Activated naive CD4-positive, alpha-beta T cell treated with Interleukin-2 at 50 U/mL for 16 hours (primary cell): ENCODE data around the gene RASAL2.
"Not testable (repeated sequence)": the region's sequence is repeated elsewhere in the genome, so short reads cannot be mapped to it uniquely, and the experiment has no call there.

Experiments used
- DNase-seq: peaks from one replicate; pipeline ENCODE4 v3.0.0-alpha.2; 2020

The RASAL2 gene

DNA sequence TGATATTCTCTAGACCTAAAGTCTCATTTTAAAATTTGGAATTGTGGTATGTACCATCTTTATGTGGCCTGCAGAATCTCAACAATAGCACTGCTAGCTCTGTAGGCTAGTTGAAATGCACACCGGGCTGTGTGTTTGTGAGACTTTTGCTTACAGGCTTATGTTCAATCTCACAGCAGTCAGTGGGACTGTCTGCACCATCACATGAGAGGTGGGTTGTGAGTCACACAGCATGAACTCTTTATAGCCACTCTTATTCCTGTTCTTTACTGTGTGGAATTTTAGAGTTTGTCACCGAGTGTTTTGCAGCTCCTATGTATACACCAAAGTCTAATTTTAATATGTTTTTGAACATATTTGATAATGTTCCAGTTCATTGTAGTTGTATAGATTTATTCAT lies 74.6 kb downstream of the RASAL2 start:
- no peak for DNase-seq

DNA sequence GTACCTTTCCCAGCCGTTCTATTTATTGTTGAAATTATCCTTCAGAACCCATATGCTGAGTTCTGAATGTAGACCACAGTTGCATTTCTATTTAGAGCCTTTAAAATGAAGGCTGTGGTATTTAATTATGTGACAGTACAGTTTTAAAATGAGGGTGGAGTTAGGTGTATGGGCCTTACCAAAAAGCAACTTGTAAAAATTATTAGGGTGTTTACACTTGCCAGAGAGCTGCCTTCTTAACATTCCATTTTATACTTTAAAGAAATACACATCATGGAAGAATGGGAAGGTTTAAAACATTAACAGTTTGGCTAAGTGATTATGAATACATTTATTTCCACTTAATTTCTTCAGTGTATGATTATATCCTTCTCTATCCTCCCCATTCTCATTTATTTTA lies 75.7 kb downstream of the RASAL2 start:
- no peak for DNase-seq

DNA sequence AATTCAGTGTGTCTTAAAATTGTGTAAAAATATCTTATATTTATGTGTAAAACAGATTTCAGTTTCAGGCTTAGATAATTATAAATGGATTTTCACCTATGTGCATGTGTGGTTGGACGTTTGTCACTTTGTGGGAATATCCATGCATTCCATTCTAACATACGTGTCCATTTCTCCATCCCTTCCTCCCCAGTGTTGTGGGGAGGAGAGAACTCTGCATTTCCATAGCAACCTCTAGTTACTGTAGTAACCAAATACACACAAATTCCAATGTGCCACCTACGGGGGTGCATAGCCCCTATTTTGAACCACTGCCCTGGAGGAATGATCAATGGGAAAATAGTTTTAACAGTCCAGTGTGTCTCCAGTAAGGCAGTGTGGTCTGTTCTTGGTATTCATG lies 79.0 kb downstream of the RASAL2 start:
- DNase-seq = no peak

DNA sequence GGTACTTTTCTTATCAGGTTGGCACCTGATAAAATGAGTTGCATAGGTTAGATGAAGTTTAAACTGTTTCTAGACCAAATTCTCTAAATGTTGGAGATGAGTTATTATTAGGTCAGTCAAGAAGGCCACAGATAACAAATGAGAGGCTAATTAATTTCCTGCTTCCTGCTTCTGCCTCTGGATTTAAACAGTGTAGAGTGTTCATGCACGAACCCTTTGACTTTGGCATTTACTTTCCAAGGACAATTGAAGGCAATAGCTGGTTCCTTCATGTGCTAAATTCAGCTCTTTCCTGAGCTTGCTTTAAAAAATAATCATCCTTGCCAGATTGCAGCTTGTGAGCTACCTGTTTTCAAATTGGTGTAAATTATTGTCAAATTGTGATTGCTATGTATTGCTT lies 80.6 kb downstream of the RASAL2 start:
- DNase-seq = no peak

DNA sequence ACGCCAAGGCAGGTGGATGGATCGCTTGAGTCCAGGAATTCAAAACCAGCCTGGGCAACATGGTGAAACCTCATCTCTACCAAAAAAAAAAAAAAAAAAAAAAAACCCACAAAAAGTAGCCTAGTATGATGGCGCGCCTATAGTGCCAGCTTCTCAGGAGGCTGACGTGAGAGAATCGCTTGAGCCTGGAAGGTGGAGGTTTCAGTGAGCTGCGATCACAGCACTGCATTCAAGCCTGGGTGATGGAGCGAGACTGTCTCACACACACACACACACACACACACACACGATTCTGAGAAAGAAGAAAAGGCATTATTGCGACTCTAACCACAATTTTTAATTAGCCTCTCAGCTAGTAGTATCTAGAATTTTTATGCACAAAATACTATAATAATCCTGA lies 86.5 kb downstream of the RASAL2 start:
- DNase-seq = no peak

DNA sequence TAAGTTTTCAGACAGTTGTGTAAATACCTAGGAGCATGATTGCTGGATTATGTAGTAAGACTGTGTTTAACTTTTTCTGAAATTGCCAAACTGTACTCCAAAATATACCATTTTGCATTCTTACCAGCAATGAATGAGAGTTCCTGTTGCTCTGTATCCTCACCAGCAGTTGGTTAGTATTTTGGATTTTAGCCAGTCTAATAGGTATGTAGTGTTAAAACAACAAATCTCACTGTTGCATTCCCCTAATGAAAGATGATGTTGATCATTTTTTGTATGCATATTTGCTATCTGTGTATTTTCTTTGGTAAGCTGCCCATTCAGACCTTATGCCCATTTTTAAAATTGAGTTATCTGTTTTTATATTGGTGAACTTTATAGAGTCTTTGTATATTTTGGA lies 89.9 kb downstream of the RASAL2 start:
- DNase-seq = no peak

DNA sequence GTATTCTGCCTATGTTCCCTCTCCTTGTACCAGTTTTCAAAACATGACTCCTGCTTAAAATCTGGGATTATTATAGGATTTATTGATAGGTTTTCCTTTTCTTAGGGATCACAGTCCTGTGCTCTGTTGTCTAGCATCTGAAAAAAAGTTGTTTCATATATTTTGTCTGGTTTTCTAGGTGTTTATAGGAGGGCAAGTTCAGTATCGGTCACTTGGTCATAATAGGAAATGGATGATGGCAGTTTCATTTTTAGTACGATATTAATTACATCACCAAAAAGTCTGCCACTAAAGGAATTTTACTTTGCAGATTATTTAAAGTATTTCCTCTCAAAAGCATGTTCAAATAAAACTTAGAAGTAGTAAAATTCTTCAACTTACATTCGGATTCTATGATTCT lies 94.4 kb downstream of the RASAL2 start:
- no peak for DNase-seq

DNA sequence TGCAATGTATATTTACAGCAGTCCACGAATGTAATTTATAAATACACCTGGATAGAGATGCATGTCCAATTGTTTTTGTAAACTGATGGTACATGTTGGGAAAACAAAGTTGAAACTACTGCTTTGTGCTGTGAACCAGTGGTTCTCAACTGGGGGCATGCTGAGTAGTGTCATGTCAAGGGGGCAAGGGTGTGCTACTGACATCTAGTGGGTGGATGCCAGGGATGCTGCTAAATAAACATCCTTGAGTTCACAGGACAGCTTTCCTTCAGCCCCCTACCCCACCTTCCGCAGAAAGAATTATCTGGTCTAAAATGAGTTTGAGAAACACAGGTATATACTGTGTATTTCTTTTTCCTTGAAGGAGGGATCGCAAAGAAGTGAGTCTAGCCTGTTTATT lies 95.9 kb downstream of the RASAL2 start:
- no peak for DNase-seq

DNA sequence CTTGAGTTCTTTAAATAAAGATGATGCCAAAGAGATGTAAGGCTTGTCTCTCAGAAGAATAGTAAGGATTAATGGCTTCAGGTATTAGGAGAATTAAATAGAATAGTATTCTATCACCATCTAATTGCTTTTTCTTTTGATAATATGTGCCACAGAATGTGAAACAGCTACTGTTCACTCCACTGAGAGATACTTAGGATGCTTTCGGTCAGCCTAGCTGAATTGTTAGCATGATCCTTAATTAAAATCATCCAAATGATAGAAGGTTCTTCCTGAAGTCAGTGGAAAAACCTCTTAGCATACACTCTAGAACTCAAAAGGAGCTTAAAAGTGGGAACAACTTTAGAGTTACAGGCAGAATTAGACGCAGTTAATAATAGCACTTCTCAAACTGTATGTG lies 97.0 kb downstream of the RASAL2 start:
- no peak for DNase-seq

DNA sequence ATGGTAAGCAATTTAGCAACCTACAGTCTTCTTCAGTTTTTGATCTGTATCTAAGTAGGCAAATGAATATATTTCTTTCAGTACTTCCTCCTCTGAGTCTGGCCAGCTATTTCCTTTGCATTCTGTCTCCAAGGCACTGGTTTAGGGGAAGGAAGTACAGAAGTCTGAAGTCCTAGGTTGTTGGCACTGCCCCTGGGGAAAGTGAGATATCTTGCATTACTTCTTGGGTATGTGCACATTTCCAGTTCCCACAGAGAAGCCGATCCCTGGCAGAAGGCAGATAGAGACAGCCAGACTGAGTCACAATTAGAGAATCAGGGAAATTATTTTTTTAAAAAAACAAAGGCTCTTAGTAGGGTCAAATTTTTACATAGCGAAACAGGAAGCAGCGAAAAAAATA lies 98.8 kb downstream of the RASAL2 start:
- DNase-seq = no peak

DNA sequence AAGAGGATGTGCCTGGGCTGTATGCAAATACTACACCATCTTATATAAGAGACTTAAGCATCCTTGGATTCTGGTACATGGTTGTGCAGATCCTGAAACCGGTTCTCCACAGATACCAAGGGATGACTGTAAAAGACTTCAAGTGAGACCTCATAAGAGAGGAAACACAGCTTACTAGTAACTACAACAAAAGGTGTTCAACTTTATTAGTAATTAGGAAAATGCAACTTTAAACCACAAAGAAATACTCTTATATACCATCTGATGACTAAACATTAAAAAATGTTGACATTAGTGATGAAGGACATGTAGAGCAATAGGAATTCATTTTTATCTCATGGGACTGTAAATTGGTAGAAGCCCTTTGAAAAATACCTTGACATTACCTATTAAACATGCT lies 102.7 kb downstream of the RASAL2 start:
- DNase-seq = no peak

DNA sequence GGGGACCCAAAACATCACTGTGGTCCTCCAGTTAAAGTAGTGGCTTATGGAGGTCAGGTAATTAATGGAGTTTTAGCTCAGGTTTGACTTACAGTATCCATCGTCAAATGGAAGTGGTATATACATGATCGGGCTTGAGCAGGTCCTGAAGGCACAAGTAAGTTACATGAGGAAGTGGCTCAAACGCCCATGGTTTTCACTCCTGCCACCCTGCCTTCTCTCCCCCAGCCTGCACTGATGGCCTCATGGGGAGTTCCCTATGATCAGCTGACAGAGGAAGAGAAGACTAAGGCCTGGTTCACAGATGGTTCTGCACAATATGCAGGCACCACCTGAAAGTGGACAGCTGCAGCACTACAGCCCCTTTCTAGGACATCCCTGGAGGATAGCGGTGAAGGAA lies 108.2 kb downstream of the RASAL2 start:
- not testable (repeated sequence) for DNase-seq

DNA sequence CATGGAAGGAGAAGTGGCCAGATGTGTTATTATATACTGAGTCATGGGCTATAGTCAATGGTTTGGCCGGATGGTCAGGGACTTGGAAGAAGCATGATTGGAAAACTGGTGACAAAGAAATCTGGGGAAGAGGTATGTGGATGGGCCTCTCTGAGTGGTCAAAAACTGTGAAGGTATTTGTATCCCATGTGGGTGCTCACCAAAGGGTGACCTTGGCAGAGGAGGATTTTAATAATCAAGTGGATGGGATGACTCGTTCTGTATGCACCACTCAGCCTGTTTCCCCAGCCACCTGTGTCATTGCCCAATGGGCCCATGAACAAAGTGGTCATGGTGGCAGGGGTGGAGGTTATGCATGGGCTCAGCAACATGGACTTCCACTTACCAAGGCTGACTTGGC lies 108.6 kb downstream of the RASAL2 start:
- not testable (repeated sequence) for DNase-seq

DNA sequence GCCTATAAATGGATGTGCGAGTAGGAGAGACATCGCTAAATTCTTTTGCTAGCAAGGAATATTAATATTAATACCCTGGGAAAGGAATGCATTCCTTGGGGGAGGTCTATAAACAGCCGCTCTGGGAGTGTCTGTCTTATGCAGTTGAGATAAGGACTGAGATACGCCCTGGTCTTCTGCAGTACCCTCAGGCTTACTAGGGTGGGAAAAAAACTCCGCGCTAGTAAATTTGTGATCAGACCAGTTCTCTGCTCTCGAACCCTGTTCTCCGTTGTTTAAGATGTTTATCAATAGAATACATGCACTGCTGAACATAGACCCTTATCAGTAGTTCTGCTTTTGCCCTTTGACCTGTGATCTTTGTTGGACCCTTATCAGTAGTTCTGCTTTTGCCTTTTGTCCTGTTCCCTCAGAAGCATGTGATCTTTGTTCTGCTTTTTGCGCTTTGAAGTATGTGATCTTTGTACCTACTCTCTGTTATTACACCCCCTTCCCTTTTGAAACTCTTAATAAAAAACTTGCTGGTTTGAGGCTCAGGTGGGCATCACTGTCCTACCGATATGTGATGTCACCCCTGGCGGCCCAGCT lies 114.5 kb downstream of the RASAL2 start:
- not testable (repeated sequence) for DNase-seq

DNA sequence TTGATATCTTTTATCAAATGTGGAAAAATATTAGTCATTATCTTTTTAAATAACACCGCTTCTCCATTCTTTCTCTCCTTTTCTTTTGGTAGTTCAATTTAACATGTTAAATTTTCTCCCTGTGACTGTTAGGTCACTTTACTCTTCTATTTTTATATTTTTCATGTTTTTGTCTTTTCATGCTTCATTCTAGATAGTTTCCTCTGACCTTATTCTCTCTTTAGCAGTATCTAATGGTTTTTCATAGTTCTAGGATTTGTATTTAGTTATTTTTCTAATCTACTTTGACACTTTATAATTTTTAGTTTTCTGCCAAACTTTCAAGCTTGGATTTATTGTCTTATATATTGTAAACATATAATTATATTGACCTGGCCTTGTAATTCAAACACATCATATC lies 116.0 kb downstream of the RASAL2 start:
- no peak for DNase-seq

DNA sequence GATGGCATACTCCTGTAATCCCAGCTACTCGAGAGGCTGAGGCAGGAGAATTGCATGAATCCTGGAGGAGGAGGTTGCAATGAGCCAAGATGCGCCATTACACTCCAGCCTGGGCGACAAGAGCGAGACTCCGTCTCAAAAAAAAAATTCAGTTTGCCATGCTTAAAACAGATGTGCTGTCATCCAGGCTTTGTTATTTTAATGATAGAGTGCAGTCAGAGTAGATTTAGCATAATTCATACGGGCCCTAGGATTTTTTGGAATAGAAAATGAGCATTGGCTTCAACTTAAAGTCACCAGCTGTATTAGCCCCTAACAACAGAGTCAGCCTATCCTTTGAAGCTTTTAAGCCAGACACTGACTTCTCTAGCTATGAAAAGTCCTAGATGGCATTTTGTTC lies 124.6 kb downstream of the RASAL2 start:
- DNase-seq = no peak

DNA sequence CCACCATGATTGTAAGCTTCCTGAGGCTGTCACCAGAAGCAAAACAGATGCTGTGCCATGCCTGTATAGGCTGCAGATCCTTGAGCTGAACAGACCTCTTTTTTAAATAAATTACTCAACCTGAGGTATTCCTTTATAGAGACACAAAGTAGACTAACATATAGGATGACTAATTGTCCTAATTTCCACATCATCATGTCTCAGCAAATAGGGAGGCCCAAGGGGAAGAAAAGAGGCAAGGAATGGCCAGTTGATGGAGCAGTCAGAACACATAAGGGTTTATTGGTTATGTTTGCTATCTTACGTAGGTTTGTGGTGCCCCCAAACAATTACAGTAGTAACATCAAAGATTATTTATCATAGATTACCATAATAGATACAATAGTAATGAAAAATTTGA lies 126.2 kb downstream of the RASAL2 start:
- no peak for DNase-seq

DNA sequence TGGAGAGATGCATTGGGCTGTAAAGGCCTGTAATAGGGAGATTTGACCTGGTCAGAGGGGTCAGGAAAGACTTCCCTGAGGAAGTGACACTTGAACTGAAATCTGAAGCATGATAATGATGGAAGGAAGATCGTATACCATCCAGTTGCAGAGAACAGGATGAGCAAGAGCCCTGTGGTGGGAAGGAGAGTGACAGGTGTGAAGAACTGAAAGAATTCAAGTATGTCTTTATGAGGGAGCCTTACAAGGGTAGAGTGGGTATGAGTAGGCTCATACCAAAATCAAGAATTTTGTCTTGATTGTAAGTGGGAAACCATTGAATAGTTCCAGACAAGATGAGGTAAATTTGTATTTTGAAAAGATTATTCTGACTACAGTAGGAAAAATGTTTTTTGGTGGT lies 129.4 kb downstream of the RASAL2 start:
- no peak for DNase-seq

DNA sequence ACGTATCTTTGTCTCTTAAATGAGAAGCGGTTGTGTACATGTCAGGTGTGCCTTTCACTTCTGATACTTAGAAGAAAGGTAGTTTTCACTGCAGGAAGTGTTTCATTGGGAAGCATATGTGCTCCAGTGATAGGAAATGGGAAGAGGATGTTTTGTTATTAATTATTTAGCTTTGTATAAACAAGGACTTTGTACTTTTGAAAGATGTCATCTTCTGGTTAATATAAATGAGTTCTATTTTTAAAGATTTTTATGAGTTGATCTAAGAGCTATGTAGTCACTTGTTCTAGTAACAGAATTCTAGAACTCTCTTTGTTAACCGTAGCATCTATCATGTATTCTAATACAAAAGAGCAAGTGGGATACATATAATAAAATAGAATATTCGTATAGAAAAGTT lies 130.5 kb downstream of the RASAL2 start:
- DNase-seq = no peak

DNA sequence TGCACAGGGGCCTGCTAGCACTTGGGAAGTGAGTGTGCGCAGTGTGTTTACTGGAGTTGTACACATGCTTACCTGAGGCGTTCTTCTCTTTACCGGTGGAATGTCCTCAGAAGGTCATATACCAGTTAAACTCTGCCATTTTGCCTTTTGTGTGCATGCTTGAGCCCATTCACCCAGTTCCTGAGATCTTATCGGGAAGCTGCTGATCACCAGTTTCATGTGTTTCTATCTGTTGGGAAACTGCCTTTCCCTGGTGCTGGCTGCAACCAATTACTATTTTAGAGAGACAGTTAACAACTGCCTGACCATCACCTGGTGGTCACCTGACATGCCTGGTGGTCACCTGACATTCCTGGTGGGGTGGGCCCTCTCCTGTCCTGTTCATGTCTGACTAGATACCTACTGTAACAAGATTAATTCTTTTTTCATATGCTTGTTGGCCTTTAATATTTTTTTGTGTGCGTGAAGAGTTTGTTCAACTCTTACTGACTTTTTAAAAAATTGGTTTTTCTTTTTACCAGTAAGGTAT lies 137.0 kb downstream of the RASAL2 start:
- no peak for DNase-seq

DNA sequence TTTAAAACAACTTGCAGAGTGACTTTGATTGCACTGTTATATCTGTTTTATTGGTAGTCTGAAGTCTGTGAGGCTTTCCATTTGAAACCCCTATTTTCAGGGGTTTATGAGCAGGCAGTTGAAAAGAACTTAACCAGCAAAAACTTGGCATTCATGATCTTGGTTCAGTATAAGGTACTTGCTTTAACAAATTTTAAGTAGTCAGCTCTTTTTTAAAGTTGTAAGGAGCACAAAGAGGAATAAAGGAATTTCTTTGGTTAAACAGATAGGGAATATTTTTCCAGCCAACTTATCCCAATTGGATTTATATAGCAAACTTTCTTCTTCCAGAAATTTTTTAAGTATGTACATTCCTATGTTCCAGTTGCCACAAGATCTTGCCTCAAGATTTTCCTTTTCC lies 138.2 kb downstream of the RASAL2 start:
- no peak for DNase-seq

DNA sequence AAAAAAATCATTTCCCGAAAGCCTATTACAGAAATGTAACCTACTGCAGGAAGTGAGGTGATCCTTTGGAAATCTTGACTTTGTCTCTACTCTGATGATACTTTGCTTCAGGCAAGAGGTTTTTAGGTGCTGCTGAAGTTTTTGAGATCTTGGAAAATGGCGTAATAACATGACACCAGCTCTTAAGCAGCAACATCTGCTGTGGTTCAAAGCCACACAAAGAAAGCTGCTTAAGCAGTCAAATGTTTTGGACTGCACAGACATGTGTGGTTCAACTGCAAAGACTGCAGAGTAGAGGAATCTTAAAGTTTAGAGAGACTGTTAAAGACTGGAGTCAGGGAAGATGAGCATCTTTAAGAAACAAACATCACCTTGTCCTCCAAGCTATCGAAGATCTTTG lies 139.0 kb downstream of the RASAL2 start:
- no peak for DNase-seq

DNA sequence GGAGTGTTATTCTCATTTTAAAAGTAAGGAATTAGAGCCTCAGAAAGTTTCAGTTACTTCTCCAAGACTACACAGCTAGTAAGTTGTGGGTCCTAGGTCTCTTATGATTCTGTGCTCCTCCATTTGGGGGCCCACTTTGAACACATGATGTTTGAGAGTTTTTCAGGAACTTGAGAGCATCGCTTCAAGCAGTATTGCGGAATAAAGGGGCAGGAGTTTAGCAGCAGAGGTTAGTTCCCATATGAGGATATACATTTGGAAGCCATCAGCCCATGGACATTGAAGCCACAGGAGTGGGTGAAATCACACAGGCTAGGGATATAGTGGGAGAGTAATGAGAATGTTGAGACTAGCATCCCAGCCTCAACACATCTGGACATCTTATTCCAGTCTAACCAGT lies 143.2 kb downstream of the RASAL2 start:
- no peak for DNase-seq

DNA sequence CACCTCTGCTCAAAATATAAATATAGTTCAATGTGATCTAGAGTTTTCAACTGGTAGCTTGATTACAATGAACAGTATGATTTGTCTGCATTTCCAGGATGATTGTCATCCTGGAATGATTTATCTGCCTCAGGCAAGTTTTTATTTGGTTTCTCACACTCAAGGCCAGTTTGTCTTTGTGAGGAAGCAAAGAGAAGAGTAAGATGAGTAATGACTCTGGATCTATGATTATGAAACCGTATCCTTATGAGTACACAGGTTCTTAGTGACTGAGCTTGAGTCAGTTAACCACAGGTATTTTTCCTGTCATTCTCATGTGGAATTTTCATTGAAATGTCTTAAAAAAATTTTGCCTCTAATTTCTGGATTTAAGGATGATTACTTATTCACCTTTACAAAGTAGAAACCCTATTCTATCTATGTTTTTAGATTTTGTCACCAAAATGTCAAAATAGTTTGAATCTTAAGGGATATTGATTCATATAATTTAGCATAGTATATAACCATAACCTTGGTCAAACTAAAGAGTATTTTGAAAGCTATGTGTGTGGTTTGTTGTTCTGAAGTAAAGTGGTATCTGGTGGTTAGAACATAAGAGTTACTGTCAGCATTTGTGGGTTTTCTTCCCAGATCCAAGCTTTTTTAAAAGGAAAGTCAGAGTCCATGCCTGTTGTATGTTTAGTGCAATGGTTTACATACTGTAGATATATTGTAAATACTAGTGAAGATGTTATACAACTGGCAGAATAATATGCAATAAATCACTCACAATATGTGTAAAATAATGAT lies 145.0 kb downstream of the RASAL2 start:
- no peak for DNase-seq

DNA sequence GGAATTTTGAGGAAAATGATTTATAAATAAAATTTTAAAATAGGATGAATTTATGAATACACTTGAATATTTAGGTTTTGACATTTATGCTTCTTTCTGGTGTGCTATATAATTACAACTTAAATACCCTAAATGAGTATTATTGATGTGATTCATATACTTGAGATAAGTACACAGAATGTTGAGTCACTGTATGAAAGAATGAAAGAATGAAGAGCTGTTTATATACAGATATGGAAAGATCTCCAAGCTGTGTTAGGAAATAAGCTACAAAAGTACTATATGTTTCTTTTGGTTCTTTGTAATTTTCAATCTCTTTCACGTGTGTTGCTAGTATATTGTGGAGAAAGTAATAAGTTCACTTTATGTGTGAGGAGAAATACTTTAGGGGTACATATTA lies 147.2 kb downstream of the RASAL2 start:
- DNase-seq = no peak
